22Rv1 (cell line): ENCODE data around the gene TLX2.

Experiments
- CTCF ChIP-seq: fragments of 450-650 bp; IDR thresholded peaks from 2 replicates; pipeline ENCODE4 v1.5.1; 2017; ENCODE audit warnings: mild to moderate bottlenecking
- ZFX ChIP-seq: fragments of 450-650 bp; IDR thresholded peaks from 2 replicates; pipeline ENCODE4 v1.6.1; 2017; ENCODE audit warnings: antibody characterized with exemption, borderline replicate concordance

- TF ChIP-seq CTCF (no peak), ZFX (no peak)
Observed at GRCh38 chr2:74540291-74540690, 26.0 kb downstream of the TLX2 start.
